H1 (cell line): ENCODE results near the gene CPE. TPM values are rescaled to one million over a fixed set of nuclear protein-coding genes. Genes with fewer than 3 reads are reported as not detected.

Experiments used
- CTCF ChIA-PET: fragments of 300-600 bp; sonication (Branson Sonifier 250); formaldehyde crosslinking; loops from one replicate; lab custom pipeline; 2021; ENCODE audit not compliant: partially characterized antibody; lab: Charles Lee
- POLR2A ChIA-PET: fragments of 300-600 bp; sonication (Branson Sonifier 250); formaldehyde crosslinking; loops from one replicate; lab custom pipeline; 2021; ENCODE audit warnings: inconsistent platforms; ENCODE audit not compliant: partially characterized antibody; lab: Charles Lee
- DNase-seq, 2 experiments: peaks; one replicate each; pipeline versions ENCODE4 v3.0.0 to v3.0.0-alpha.2; 2010 to 2022; ENCODE audit warnings: low spot score in 2 of 2, low read depth in 1 of 2, mixed read lengths in 1 of 2
- FAIRE-seq: peaks from 2 replicates; lab custom pipeline; 2011; peaks lifted over from hg19 to GRCh38; lab: Jason Lieb, UNC
- H2AFZ ChIP-seq: 2 replicates; pipeline ENCODE4 v1.8.1; 2012; ENCODE audit warnings: low read length, inconsistent platforms
- H2AK5ac ChIP-seq: 2 replicates; pipeline ENCODE4 v1.6.1; 2013; ENCODE audit warnings: low read depth, low read length
- H2BK120ac ChIP-seq: replicated peaks from 2 replicates; pipeline ENCODE3; 2013; ENCODE audit warnings: low read depth, low read length, inconsistent platforms
- H2BK12ac ChIP-seq: 2 replicates; pipeline ENCODE4 v1.6.1; 2013; ENCODE audit warnings: low read depth, low read length
- H2BK15ac ChIP-seq: 2 replicates; pipeline ENCODE4 v1.6.1; 2013; ENCODE audit warnings: low read length
- H2BK20ac ChIP-seq: 2 replicates; pipeline ENCODE4 v1.6.1; 2013; ENCODE audit warnings: low read length
- H2BK5ac ChIP-seq: 2 replicates; pipeline ENCODE4 v1.6.1; 2013; ENCODE audit warnings: low read depth, low read length
- H3K14ac ChIP-seq: 2 replicates; pipeline ENCODE4 v1.6.1; 2013; ENCODE audit warnings: inconsistent platforms; ENCODE audit not compliant: insufficient read length
- H3K18ac ChIP-seq: 2 replicates; pipeline ENCODE4 v1.6.1; 2013; ENCODE audit warnings: low read length; ENCODE audit errors: extremely low read depth
- H3K23ac ChIP-seq: 2 replicates; pipeline ENCODE4 v1.6.1; 2013; ENCODE audit warnings: inconsistent platforms; ENCODE audit not compliant: insufficient read length
- H3K23me2 ChIP-seq: 2 replicates; pipeline ENCODE4 v1.6.1; 2013; ENCODE audit warnings: low read depth, low read length
- H3K27ac ChIP-seq: 2 replicates; pipeline ENCODE4 v1.6.1; 2011; ENCODE audit warnings: low read depth, low read length, inconsistent platforms
- H3K27me3 ChIP-seq, 4 experiments: replicated peaks in 1 of 4; 1 replicate in 1 of 4; 2 replicates in 3 of 4; pipeline versions ENCODE4 v1.6.1 to v1.8.1; 2011 to 2013; ENCODE audit warnings: low read length in 3 of 4, mild to moderate bottlenecking in 3 of 4, inconsistent platforms in 2 of 4, mixed read lengths in 2 of 4, moderate library complexity in 1 of 4; ENCODE audit not compliant: control insufficient read depth in 3 of 4, insufficient read depth in 3 of 4; ENCODE audit errors: extremely low read depth in 1 of 4
- H3K36me3 ChIP-seq, 4 experiments: 2 replicates each; pipeline versions ENCODE4 v1.6.1 to v1.8.1; 2011 to 2013; ENCODE audit warnings: mild to moderate bottlenecking in 4 of 4, low read length in 3 of 4, moderate library complexity in 2 of 4, control low read depth in 1 of 4, inconsistent platforms in 1 of 4; ENCODE audit not compliant: insufficient read depth in 4 of 4, control insufficient read depth in 2 of 4
- H3K4ac ChIP-seq: replicated peaks from 2 replicates; pipeline ENCODE3; 2013; ENCODE audit warnings: low read length, low read depth, mixed read lengths, inconsistent platforms; ENCODE audit not compliant: insufficient read length
- H3K4me1 ChIP-seq, 4 experiments: replicated peaks in 1 of 4; 1 replicate in 1 of 4; 2 replicates in 3 of 4; pipeline versions ENCODE4 v1.6.1 to v1.8.1; 2011 to 2013; ENCODE audit warnings: low read length in 3 of 4, inconsistent platforms in 2 of 4, mixed read lengths in 1 of 4; ENCODE audit not compliant: insufficient read depth in 4 of 4, control insufficient read depth in 3 of 4
- H3K4me2 ChIP-seq, 2 experiments: 2 replicates each; pipeline versions ENCODE4 v1.6.1 to v1.8.1; 2011 to 2013; ENCODE audit warnings: low read depth in 2 of 2, low read length in 2 of 2, control low read depth in 1 of 2, inconsistent platforms in 1 of 2, mild to moderate bottlenecking in 1 of 2; ENCODE audit not compliant: insufficient read depth in 1 of 2
- H3K4me3 ChIP-seq, 4 experiments: fragments of 200-600, 300-600 bp in 1 of 4; sonication (generic), shearing (Covaris generic), sonication (Bioruptor Twin) in 1 of 4; 2 replicates each; pipeline versions ENCODE4 v1.5.1 to v1.8.1; 2011 to 2016; ENCODE audit warnings: low read length in 4 of 4, low read depth in 3 of 4, control low read depth in 2 of 4, inconsistent platforms in 2 of 4, mild to moderate bottlenecking in 2 of 4, mixed read lengths in 1 of 4, moderate library complexity in 1 of 4; ENCODE audit not compliant: insufficient read depth in 2 of 4; ENCODE audit errors: extremely low read depth in 1 of 4
- H3K56ac ChIP-seq: replicated peaks from 2 replicates; pipeline ENCODE3; 2013; ENCODE audit warnings: low read depth, mild to moderate bottlenecking, mixed read lengths, low read length, inconsistent platforms; ENCODE audit not compliant: insufficient read length
- H3K79me1 ChIP-seq: 2 replicates; pipeline ENCODE4 v1.6.1; 2013; ENCODE audit warnings: low read depth, low read length, control low read depth
- H3K79me2 ChIP-seq, 2 experiments: 2 replicates each; pipeline versions ENCODE4 v1.6.1 to v1.8.1; 2012 to 2013; ENCODE audit warnings: low read length in 2 of 2, mild to moderate bottlenecking in 2 of 2, inconsistent platforms in 1 of 2; ENCODE audit not compliant: insufficient read depth in 2 of 2, control insufficient read depth in 1 of 2
- H3K9ac ChIP-seq, 4 experiments: replicated peaks in 1 of 4; 1 replicate in 1 of 4; 2 replicates in 3 of 4; pipeline versions ENCODE4 v1.6.1 to v1.8.1; 2011 to 2013; ENCODE audit warnings: low read depth in 3 of 4, low read length in 3 of 4, control low read depth in 2 of 4, mild to moderate bottlenecking in 2 of 4, moderate library complexity in 2 of 4, inconsistent platforms in 1 of 4; ENCODE audit errors: extremely low read depth in 1 of 4
- H3K9me3 ChIP-seq, 2 experiments: 2 replicates each; pipeline versions ENCODE4 v1.6.1 to v1.8.1; 2012 to 2013; ENCODE audit warnings: mild to moderate bottlenecking in 2 of 2, moderate library complexity in 2 of 2, control low read depth in 1 of 2, inconsistent platforms in 1 of 2, low read depth in 1 of 2, low read length in 1 of 2, mixed read lengths in 1 of 2; ENCODE audit not compliant: insufficient read depth in 2 of 2
- H4K20me1 ChIP-seq, 2 experiments: replicated peaks in 1 of 2; 2 replicates each; pipeline versions ENCODE3 to v1.8.1; 2011 to 2013; ENCODE audit warnings: inconsistent platforms in 2 of 2, low read length in 2 of 2, mild to moderate bottlenecking in 1 of 2; ENCODE audit not compliant: insufficient read depth in 2 of 2, control insufficient read depth in 1 of 2
- H4K5ac ChIP-seq: 2 replicates; pipeline ENCODE4 v1.6.1; 2013; ENCODE audit warnings: low read length, low read depth, mixed read lengths, inconsistent platforms; ENCODE audit not compliant: insufficient read length
- H4K8ac ChIP-seq: 2 replicates; pipeline ENCODE4 v1.8.0; 2013; ENCODE audit warnings: mild to moderate bottlenecking, moderate library complexity, low read length, inconsistent platforms; ENCODE audit not compliant: insufficient read depth; ENCODE audit errors: extremely low read depth
- H4K91ac ChIP-seq: replicated peaks from 2 replicates; pipeline ENCODE3; 2013; ENCODE audit warnings: low read length, mixed read lengths, inconsistent platforms; ENCODE audit not compliant: insufficient read length
- TBP ChIP-seq: IDR thresholded peaks from 2 replicates; pipeline ENCODE4 v1.6.1; 2011; ENCODE audit warnings: low read depth, low read length, improper control_type of control experiment
- TCF12 ChIP-seq: IDR thresholded peaks from 2 replicates; pipeline ENCODE4 v1.6.1; 2011; ENCODE audit warnings: low read depth, mild to moderate bottlenecking, low read length
- WGBS, 2 experiments: shearing (Covaris generic) in 1 of 2; methylation state at CpG; one replicate each; pipeline versions ENCODE4 v1.1.6 to v1.1.7; 2013 to 2015; ENCODE audit warnings: low lambda C conversion rate in 2 of 2, mixed read lengths in 2 of 2, inconsistent platforms in 1 of 2, low coverage in 1 of 2, missing lambda C conversion rate in 1 of 2; ENCODE audit not compliant: insufficient replicate concordance in 2 of 2, insufficient coverage in 1 of 2, insufficient read length in 1 of 2; ENCODE audit errors: extremely low coverage in 1 of 2, missing lambda C conversion rate in 1 of 2; 5-methylcytosine and 5-hydroxymethylcytosine counted together
- polyA plus RNA-seq, 7 experiments: library from polyadenylated mRNA; depleted of rRNA in 3 of 7; stranded (reverse) in 5 of 7; unstranded in 2 of 7; fragments of >200 nt in 5 of 7; fragments of 200-250 nt in 2 of 7; gene quantifications; 1 replicate in 5 of 7; 2 replicates in 1 of 7; 4 replicates in 1 of 7; pipeline versions ENCODE4 v1.2.1 to v1.2.3, GENCODE V29; 2011 to 2013; ENCODE audit warnings: missing spikeins in 2 of 7, mixed read lengths in 2 of 7
- total RNA-seq: library from RNA; stranded (reverse); fragmentation: NEBNext Ultra II Directional; extraction: Animal tissue kit (Norgen Biotek cat#: 25700); gene quantifications from 2 replicates; pipeline ENCODE4 v1.2.1, GENCODE V29; 2021

The CPE gene
- total and polyA plus RNA-seq, 2 of the 8 experiments (the other 6 are each of a cell fraction or from before 2014, with no cell fraction given) = 9.4 to 10.2 TPM

DNA sequence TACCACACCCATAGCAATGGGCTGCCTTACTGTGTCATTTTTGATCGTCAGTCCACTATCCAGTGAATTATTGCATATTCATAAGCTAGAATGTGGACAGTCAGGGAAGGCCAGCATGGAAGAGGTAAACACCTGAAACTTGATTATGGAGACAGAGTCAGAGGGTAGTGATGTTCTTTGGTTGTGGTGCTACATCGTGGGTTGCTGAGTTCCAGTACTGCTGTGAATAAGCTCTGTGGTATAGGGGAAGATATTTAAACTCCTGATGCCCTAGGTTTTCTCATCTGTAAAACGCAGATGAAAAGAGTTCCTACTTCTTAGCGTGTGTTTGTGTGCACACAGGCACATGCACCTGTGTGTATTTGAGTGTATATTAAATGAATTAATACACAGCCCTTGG is 69.9 kb downstream of the CPE start:
- Histone ChIP-seq H3K9me3 (no peaks in the 10 kb centered on the region), H3K79me2 (no peaks in the 10 kb centered on the region), H3K4me2 (no peak overlapping the region), H3K27me3 (no peaks in the 10 kb centered on the region), H3K4ac (no peak overlapping the region), H2AFZ (no peak overlapping the region), H3K23ac (no peak overlapping the region), H2AK5ac (no peak overlapping the region), H2BK5ac (no peak overlapping the region), H4K5ac (no peak overlapping the region), H4K91ac (no peak overlapping the region), H3K9ac (no peak overlapping the region), H3K56ac (no peak overlapping the region), H3K18ac (no peak overlapping the region), H3K23me2 (no peaks in the 10 kb centered on the region), H2BK20ac (no peak overlapping the region), H3K27ac (no peak overlapping the region), H3K36me3 (no peaks in the 10 kb centered on the region), H2BK120ac (no peak overlapping the region), H2BK15ac (no peak overlapping the region), H3K14ac (no peak overlapping the region), H4K8ac (no peak overlapping the region), H3K4me1 (no peaks in the 10 kb centered on the region), H4K20me1 (no peaks in the 10 kb centered on the region), H3K79me1 (no peaks in the 10 kb centered on the region), H3K4me3 (no peak overlapping the region), H2BK12ac (no peak overlapping the region)
- WGBS, 2 experiments = 97% methylated on average over 4 of the region's 4 CpGs; no CpG with 5 or more reads in 1 of the 2 experiments
- DNase-seq (no peak), FAIRE-seq (no peak)
- ChIA-PET CTCF (interaction anchor here (0.6 to 1.0 kb wide), 2 partner anchors 11 to 111 kb away, joined by 3 read pairs; no protein-coding TSS in a partner anchor), POLR2A (no interaction called here)
- TF ChIP-seq TBP (no peak), TCF12 (no peak)
